GM18907 (cell line): ENCODE results near the gene KRTDAP.

Source experiments
- ATAC-seq: cut with Tn5 transposase; IDR thresholded peaks from one replicate; pipeline ENCODE4 v1.9.1; 2021; ENCODE audit warnings: mild to moderate bottlenecking, moderate library complexity; ENCODE audit not compliant: unreplicated experiment

Gene KRTDAP

GRCh38 chr19:35513628-35514281, 23.5 kb upstream of the KRTDAP start, which contains the start of gene DMKN:
TSS of gene DMKN (minus strand) at chr19:35513649. CDS start at chr19:35513475, 174 bp downstream.
- no peak for ATAC-seq

GRCh38 chr19:35512831-35513627, 22.8 kb upstream of the KRTDAP start:
- no peak for ATAC-seq

GRCh38 chr19:35511337-35511736, 21.1 kb upstream of the KRTDAP start:
- ATAC-seq = no peak

- ATAC-seq = no peak
These were observed 20.3 kb upstream of the KRTDAP start for GRCh38 chr19:35510626-35510964.

GRCh38 chr19:35509861-35510625, 19.8 kb upstream of the KRTDAP start:
- ATAC-seq = no peak

- no peak for ATAC-seq
These were observed 18.9 kb upstream of the KRTDAP start for GRCh38 chr19:35509018-35509652.

GRCh38 chr19:35508129-35508528, 17.9 kb upstream of the KRTDAP start:
- ATAC-seq = no peak

- ATAC-seq = no peak
These were observed 17.3 kb upstream of the KRTDAP start for GRCh38 chr19:35507561-35507960.

GRCh38 chr19:35506011-35506410, 15.7 kb upstream of the KRTDAP start:
- no peak for ATAC-seq

GRCh38 chr19:35502751-35503150, 12.5 kb upstream of the KRTDAP start:
- no peak for ATAC-seq

GRCh38 chr19:35501684-35502083, 11.4 kb upstream of the KRTDAP start:
- no peak for ATAC-seq

GRCh38 chr19:35500611-35501010, 10.3 kb upstream of the KRTDAP start:
- ATAC-seq = no peak

- no peak for ATAC-seq
These were observed 8.8 kb upstream of the KRTDAP start for GRCh38 chr19:35498984-35499527.

- no peak for ATAC-seq
These were observed 8.0 kb upstream of the KRTDAP start for GRCh38 chr19:35498220-35498619.

GRCh38 chr19:35497406-35497805, 7.1 kb upstream of the KRTDAP start:
- ATAC-seq = no peak

- ATAC-seq = no peak
These were observed 5.1 kb upstream of the KRTDAP start for GRCh38 chr19:35495107-35496064.

GRCh38 chr19:35493971-35494370, 3.7 kb upstream of the KRTDAP start:
- ATAC-seq = no peak

- ATAC-seq = no peak
These were observed 1.6 kb upstream of the KRTDAP start for GRCh38 chr19:35491836-35492360.

GRCh38 chr19:35488677-35489076, 1.6 kb downstream of the KRTDAP start:
- ATAC-seq = no peak
